ENCODE results near the gene UBE2G1.

UBE2G1 gene

DNA sequence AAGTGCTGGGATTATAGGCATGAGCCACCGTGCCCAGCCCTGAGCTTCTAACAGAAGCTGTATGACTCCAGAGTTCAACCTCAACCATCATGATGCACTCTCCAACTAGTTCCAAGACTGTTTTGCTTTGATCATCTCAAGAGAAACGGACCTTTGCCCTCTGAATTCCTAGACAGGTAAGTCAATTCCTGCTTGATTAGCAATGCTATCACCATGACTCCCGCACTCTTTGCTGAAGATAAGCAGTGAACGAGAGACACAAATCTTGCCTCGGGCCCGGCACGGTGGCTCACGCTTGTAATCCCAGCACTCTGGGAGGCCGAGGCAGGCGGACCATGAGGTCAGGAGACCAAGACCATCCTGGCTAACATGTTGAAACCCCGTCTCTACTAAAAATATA lies 124.9 kb downstream of the UBE2G1 start:
- Mint-ChIP-seq H3K4me1 (ENCODE audit: low read depth) (no peaks in the 10 kb centered on the region), H3K9me3 (no peaks in the 10 kb centered on the region), H3K4me3 (no peak overlapping the region), H3K27ac (no peak overlapping the region), H3K36me3 (ENCODE audit: low read depth) (peaks cover 34% of the 10 kb centered on the region), H3K27me3 (no peaks in the 10 kb centered on the region)

DNA sequence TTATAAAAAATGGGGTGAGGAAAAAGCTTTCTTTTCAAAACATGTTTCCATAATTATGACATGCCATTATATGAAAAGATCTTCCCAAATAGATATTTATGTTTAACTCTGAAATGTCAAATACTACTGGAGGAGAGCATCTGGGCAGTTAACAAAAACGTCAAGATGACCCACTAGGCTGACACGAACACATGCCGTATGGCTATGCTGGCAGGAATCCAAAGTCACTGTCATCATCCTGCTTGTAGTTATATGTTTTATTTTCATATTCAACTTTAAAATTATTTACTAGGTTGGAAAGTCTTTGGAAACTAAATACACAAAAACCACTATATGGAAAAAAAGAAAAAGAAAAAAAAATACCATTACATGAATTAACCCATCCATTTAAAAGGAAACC lies 130.0 kb downstream of the UBE2G1 start:
- Mint-ChIP-seq H3K9me3 (no peaks in the 10 kb centered on the region), H3K27ac (peak overlapping the region; percentile 22), H3K36me3 (ENCODE audit: low read depth) (peaks cover 51% of the 10 kb centered on the region), H3K4me3 (no peak overlapping the region), H3K4me1 (ENCODE audit: low read depth) (peaks cover 17% of the 10 kb centered on the region), H3K27me3 (no peaks in the 10 kb centered on the region)

DNA sequence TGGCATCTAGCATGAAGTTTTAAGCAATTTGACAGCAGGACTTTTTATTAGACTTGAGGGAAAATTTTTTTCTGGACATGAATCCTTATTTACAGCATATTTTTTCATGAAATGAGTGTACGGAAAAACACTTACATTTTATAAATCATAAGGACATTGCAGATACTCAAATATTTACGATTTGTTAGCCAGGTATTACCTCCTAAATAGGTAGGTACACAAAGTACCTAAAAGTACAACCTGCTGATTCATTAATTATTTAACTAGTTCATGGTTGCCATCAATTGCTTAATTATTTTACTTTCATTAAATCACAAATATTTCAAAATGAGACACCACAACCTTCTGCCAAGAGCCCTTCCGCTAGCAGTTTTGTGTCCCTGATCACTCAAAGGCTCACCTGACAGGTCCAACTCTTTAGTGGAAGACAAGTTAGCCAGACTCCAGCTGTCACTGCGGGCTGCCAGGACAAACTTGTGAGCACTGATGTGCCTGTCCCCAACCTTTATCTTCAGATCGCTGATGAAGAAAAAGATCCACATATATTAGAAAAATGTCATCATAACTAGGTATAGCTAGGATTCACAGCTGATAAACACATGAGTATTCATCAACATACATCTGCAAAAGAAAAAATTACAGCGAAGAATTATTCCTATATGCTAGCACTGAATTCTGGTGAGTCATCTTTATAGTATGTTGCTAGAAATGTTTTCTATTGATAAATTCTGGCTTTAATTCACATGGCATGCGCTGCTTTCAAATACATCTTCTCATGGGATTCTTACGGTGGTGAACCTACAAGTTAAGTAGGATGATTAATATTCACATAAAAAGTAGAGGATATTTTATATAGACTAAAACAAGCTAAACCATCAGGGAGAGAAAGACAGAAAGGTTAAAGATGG lies 130.8 kb downstream of the UBE2G1 start:
- H3K27me3 Mint-ChIP-seq, result no peaks in the 10 kb centered on the region
- peaks cover 17% of the 10 kb centered on the region for H3K4me1 Mint-ChIP-seq (ENCODE audit: low read depth)
- no peak overlapping the region for H3K4me3 Mint-ChIP-seq
- no peaks in the 10 kb centered on the region for H3K9me3 Mint-ChIP-seq
- H3K27ac Mint-ChIP-seq, result peak overlapping the region; percentile 22
- H3K36me3 Mint-ChIP-seq (ENCODE audit: low read depth), result peaks cover 52% of the 10 kb centered on the region

DNA sequence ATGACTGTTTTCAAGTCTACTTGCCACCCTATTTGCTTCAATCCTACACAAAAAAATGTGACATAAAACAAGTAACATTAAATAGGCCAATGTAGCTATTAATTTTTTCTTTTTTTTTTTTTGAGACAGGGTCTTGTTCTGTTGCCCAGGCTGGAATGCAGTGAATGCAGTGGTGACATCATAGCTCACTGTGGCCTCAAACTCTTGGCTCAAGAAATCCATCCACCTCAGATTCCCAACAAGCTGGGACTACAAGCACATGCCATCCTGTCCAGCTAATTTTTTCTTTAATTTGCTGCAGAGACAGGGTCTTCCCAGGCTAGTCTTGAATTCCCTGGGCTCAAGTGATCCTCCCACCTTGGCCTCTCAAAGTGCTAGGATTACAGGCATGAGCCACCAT lies 132.1 kb downstream of the UBE2G1 start:
- H3K9me3 Mint-ChIP-seq, result no peaks in the 10 kb centered on the region
- peaks cover 17% of the 10 kb centered on the region for H3K4me1 Mint-ChIP-seq (ENCODE audit: low read depth)
- no peaks in the 10 kb centered on the region for H3K27me3 Mint-ChIP-seq
- H3K36me3 Mint-ChIP-seq (ENCODE audit: low read depth), result peaks cover 45% of the 10 kb centered on the region
- no peak overlapping the region for H3K27ac Mint-ChIP-seq
- no peak overlapping the region for H3K4me3 Mint-ChIP-seq

DNA sequence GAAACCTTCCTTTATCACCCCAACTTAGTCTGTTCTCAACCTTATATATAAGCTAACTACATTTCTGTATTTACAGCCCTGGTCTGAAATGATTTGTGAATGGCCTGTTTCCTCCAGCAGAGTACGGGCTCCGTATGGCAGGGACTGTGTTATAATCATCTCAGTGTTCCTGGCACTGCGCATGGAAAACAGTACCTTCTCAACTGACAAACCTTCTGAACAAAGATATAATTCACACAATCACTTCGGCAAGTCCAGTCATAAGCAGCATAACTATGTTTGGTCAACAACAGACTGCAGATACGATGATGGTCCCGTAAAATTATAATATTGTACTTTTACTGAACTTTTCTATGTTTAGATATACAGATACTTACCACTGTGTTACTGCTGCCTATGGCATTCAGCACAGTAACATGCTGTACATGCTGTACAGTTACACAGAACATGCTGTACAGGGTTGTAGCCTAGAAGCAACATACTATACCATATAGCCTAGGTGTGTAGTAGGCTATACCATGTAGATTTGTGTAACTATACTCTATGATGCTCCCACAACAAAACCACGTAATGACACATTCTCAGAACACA lies 132.7 kb downstream of the UBE2G1 start:
- Mint-ChIP-seq H3K27ac (no peak overlapping the region), H3K4me3 (no peak overlapping the region), H3K9me3 (no peaks in the 10 kb centered on the region)

DNA sequence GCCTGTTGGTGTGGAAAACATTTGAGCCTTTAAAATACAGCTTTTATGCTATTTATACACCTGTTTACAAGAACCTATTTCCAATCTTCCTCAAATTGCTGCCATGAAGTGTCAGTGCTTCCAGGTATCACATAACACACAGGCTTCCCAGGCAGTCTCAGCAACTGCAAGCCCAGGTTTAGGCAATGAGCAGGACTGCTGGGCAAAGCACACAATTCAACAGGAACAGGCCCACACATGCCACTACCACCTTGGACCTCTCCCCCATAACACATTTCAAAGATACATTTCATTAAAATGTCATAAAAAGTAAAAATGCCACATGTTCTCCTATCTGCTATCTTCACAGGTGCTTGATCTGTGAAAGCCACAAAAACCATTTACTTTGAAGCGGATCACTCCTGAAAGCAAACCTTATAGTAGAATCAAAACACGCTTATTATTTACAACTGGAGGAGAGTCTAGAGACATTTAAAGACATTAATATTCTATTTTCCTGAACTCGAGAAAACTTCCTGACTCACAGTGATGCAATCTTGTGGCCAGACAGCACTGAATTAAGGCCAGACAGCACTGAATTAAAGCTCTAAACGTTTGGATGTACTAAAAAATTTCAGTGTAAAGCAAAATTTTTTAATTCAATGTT lies 134.2 kb downstream of the UBE2G1 start:
- Mint-ChIP-seq H3K4me3 (no peak overlapping the region), H3K27me3 (no peaks in the 10 kb centered on the region), H3K27ac (peak overlapping the region; percentile 22), H3K36me3 (ENCODE audit: low read depth) (peaks cover 37% of the 10 kb centered on the region), H3K4me1 (ENCODE audit: low read depth) (peaks cover 17% of the 10 kb centered on the region), H3K9me3 (no peaks in the 10 kb centered on the region)

More for the DNA sequence above, 132.7 kb downstream of the UBE2G1 start:
- H3K4me1 Mint-ChIP-seq (ENCODE audit: low read depth), result peaks cover 17% of the 10 kb centered on the region
- no peaks in the 10 kb centered on the region for H3K27me3 Mint-ChIP-seq
- peaks cover 38% of the 10 kb centered on the region for H3K36me3 Mint-ChIP-seq (ENCODE audit: low read depth)

DNA sequence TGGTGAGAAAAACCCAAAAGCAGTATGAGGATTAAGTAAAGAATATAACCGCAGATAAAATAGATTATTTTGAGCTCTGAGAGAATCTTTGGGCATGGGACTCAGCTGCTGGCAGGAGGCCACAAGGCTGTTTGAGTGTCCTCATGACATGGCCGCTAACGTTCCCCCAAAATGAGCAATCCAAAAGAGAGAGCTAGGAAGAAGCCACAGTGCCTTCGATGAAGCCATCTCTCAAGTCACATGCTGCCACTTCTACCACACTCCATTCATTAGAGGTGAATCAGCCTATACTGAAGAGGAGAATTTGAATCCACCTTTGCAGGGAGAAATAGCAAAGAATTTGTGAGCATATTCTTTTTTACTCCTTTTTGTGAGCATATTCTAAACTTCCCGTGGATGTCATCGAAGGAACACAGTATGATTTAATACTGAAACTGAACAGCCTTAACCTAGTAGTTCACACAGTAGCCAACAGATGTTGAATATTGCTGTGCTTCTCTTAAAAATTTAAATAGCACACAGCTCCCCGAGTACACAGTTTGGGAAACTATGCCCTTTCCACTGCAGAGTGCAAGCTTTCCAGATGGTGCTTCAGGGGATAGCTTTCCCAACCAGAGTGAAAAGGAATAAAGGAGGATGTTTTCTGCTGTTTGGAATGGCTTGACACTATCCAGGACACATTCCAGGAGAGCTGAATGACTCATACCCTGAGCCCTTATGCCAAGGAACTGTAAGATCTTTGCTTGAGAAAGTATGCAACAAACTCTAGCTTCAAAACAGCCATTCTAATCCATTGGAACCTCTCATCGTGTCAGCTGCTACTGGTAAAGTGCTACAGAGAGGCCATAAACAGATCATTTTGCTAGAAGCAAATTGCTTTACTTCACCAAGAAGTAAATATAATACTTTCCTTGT lies 136.6 kb downstream of the UBE2G1 start:
- Mint-ChIP-seq H3K27ac (no peak overlapping the region), H3K4me3 (no peak overlapping the region), H3K9me3 (no peaks in the 10 kb centered on the region), H3K27me3 (no peaks in the 10 kb centered on the region), H3K4me1 (ENCODE audit: low read depth) (peaks cover 17% of the 10 kb centered on the region), H3K36me3 (ENCODE audit: low read depth) (peaks cover 28% of the 10 kb centered on the region)

DNA sequence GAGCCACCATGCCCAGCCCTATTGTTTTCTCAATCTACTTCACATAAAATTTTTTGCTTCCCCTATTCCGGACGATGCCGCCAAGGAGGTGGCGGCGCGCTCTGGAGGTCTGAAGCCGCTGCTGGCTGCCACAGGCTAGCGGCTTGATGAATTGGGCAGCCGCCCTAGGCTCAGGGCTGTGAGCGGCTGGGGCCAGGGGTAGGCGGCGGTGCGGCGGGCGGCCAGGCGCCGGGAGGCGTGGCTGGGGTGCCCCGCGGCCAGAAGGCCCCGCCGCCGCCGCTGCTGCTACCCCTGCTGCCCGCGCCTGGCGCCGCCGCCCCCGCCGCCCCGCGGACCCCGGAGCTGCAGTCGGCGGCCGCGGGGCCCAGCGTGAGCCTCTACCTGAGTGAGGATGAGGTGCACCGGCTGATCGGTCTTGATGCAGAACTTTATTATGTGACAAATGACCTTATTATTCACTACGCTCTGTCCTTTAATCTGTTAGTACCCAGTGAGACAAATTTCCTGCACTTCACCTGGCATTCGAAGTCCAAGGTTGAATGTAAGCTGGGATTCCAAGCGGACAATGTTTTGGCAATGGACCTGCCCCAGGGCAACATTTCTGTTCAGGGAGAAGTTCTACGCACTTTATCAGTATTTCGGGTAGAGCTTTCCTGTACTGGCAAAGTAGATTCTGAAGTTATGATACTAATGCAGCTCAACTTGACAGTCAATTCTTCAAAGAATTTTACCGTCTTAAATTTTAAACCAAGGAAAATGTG lies 144.4 kb downstream of the UBE2G1 start:
- Mint-ChIP-seq H3K36me3 (ENCODE audit: low read depth) (peaks cover 22% of the 10 kb centered on the region), H3K4me3 (no peak overlapping the region), H3K4me1 (ENCODE audit: low read depth) (no peaks in the 10 kb centered on the region), H3K9me3 (no peaks in the 10 kb centered on the region), H3K27ac (no peak overlapping the region), H3K27me3 (no peaks in the 10 kb centered on the region)

DNA sequence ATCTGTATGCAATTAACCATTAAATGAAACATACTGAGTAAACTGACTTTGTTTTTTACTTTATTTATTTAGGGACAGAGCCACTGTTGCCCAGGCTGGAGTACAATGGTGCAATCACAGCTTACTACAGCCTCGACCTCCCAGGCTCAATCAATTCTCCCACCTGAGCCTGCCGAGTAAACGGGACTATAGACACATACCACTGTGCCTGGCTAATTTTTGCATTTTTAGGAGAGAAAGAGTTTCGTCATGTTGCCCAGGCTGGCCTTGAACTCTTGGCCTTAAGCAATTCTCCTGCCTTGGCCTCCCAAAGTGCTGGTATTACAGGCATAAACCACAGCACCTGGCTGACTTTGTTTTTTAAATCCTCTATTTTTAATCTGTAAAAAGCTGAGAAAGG lies 145.3 kb downstream of the UBE2G1 start:
- H3K36me3 Mint-ChIP-seq (ENCODE audit: low read depth), result peaks cover 26% of the 10 kb centered on the region
- H3K27ac Mint-ChIP-seq, result no peak overlapping the region
- no peaks in the 10 kb centered on the region for H3K27me3 Mint-ChIP-seq
- no peak overlapping the region for H3K4me3 Mint-ChIP-seq
- no peaks in the 10 kb centered on the region for H3K9me3 Mint-ChIP-seq
- no peaks in the 10 kb centered on the region for H3K4me1 Mint-ChIP-seq (ENCODE audit: low read depth)

DNA sequence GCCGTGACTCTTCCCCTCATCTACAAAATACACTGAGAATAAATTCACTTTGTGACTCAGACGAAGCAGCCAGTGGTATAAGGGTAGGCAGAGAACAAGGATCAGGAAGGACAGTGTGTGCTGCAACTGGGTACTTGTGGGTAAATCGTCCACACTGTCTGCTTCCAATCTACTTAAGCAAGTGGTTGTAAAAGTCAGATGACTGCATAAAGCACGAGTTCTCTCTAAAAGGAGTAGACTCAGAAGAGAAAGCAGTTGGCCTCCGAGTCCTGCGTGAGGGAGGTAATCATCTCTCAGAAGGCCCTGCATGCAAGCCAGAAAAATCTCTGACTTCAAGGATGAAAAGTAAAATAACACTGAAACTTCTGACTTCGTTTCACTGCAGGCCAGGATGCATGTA lies 145.8 kb downstream of the UBE2G1 start:
- peaks cover 3% of the 10 kb centered on the region for H3K4me1 Mint-ChIP-seq (ENCODE audit: low read depth)
- H3K27me3 Mint-ChIP-seq, result no peaks in the 10 kb centered on the region
- H3K4me3 Mint-ChIP-seq, result no peak overlapping the region
- H3K36me3 Mint-ChIP-seq (ENCODE audit: low read depth), result peaks cover 29% of the 10 kb centered on the region
- peak overlapping the region; percentile 36 for H3K27ac Mint-ChIP-seq
- no peaks in the 10 kb centered on the region for H3K9me3 Mint-ChIP-seq

Data from stimulated activated naive CD8-positive, alpha-beta T cell treated with anti-CD3 and anti-CD28 coated beads, Interleukin-15, Interleukin-2, amounts not matched to agents 100 ng/mL and 50 ng/mL, for 24 hours (primary cell).